GM18520 (cell line): ENCODE results near the gene LY9.
"Not testable (repeated sequence)": the region's sequence is repeated elsewhere in the genome, so short reads cannot be mapped to it uniquely, and the experiment has no call there.

Experiments
- ATAC-seq: cut with Tn5 transposase; IDR thresholded peaks from one replicate; pipeline ENCODE4 v1.9.1; 2021; ENCODE audit not compliant: unreplicated experiment

LY9 gene

DNA sequence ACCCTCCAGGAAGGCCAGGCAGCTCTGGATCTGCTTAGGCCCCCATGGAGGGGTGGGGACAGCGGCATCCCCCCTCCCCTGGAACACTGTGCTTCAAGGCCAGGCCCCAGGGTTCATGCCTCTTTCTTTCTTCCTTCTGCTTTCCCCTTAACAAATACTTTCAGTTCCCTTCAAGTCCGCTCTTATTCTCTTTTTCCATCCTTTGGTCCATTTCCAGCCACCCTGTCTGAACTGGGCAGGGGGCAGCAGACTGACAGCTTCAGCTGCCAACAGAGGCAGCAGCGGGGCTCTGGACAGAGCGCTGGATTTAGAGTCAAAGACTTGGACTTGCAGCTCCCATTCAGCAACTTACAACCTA, 67.8 kb downstream of the LY9 start:
- no peak for ATAC-seq

- no peak for ATAC-seq
Measured at GRCh38 chr1:160864173-160864572, 68.2 kb downstream of the LY9 start.

GRCh38 chr1:160865337-160865736, 69.4 kb downstream of the LY9 start:
- no peak for ATAC-seq

DNA sequence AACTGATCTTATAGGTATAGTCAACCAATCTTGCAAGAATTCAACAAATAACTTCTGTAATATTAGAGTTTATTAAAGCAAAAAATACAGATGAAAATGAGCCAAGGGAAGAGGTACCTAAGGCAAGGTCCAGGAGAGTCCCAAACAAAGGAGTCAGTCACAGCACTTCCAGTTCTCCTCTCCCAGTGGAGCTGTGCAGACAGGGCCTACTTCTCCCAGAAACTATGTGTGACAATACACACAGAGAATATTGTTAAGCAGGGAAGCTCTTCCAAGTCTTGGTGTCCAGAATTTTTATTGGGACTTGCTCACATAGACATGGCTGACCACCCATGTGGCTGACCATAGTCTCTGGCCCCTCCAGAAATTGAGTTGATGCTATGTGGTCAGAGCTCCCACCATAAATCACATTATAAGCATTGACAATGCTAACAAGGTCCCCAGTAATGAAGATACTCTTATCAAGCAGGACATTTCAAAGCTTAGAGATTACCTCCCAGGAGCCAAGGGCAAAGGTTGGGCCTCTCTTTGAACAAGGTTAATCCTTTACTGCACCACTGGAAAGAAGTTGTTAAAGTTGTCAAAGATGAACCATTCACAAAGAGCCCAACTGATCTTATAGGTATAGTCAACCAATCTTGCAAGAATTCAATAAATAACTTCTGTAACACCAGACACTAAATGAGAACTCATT, 70.2 kb downstream of the LY9 start:
- ATAC-seq, result no peak

GRCh38 chr1:160866695-160867260, 70.8 kb downstream of the LY9 start:
- no peak for ATAC-seq

DNA sequence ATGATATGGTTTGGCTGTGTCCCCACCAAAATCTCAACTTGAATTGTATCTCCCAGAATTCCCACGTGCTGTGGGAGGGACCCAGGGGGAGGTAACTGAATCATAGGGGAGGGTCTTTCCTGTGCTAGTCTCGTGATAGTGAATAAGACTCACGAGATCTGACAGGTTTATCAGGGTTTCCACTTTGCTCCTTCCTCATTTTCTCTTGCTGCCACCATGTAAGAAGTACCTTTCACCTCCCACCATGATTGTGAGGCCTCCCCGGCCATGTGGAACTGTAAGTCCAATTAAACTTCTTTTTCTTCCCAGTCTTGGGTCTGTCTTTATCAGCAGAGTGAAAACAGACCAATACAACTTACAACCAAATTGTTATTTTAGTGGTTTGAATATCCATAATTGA, 71.7 kb downstream of the LY9 start:
- not testable (repeated sequence) for ATAC-seq

DNA sequence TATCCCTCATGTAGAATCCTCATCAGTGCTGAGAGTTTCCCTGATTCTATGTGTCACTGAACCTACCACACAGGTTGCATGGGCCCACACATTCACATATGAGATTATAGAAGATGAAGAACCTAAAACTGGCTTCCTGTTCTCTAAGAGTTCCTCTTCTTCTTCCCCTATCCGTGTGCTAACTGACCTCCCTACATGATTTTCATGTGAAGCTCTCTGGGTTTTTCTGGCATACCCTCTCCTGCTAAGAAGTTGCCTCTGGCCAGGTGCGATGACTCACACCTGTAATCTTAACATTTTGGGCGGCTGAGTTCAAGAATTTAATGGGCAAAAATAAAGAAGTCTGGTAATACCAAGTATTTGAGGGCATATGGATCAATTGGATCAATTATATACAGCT, 72.2 kb downstream of the LY9 start:
- no peak for ATAC-seq

DNA sequence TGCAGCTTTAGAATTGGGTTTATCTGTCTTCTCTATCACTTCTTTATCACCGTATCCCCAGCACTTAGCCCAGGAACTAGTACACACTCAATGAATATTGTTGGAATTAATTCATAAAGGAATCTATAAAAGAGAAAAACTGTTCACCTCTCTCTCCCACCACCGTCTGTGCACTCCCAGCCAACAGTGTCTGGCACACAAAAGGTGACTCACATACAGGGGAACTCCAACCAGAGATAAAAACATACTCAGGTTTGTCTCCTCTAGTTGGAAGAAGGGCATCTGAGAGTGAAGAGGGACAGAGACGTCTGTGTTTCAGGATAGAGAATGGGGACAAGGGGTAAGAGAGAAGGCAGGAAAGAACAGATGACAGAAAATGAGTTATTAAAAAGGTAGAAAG, 79.0 kb downstream of the LY9 start:
- no peak for ATAC-seq

GRCh38 chr1:160875591-160875990, 79.6 kb downstream of the LY9 start:
- ATAC-seq, result not testable (repeated sequence)

- ATAC-seq, result no peak
Measured at GRCh38 chr1:160876311-160876710, 80.3 kb downstream of the LY9 start.

DNA sequence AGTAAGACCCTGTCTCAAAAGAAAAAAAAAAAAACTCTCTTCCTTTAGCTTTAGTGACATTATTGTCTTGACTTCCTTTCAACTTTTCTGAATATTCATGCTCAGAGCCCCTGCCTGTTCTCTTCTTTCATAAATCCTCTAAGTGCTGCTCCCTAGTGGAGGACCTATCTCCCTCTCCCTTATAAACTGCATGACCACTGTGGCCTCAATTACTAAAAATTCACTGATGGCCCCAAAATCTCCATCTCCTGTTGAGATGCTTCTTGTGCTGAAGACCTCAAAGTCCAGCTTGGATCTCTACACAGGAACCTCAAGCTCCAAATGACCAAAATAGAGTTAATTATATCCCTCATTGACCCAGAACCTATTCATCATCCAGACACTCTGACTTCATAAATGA, 81.2 kb downstream of the LY9 start:
- no peak for ATAC-seq
